ENCODE data around the gene SRPK2.

DNA sequence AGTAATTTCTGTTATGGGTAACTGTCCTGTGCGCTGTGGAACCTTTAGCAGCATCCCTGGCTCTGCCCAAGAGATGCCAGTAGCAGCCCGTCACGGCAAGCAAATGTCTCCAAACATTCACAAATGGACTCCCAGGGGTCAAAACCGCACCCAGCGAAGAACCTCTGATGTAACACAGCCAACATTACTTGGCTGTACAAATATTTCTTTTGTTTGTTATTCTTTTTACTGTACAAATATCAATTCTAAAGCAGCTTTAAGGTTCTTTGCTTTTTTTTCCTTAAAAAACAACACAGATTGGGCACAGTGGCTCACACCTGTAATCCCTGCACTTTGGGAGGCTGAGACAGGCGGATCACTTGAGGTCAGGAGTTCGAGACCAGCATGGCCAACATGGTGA is 192.2 kb downstream of the SRPK2 start:
- TF ChIP-seq POLR2A (IDR thresholded peaks at IDR 0.05), result no peak
- TF ChIP-seq, protein P1, sequence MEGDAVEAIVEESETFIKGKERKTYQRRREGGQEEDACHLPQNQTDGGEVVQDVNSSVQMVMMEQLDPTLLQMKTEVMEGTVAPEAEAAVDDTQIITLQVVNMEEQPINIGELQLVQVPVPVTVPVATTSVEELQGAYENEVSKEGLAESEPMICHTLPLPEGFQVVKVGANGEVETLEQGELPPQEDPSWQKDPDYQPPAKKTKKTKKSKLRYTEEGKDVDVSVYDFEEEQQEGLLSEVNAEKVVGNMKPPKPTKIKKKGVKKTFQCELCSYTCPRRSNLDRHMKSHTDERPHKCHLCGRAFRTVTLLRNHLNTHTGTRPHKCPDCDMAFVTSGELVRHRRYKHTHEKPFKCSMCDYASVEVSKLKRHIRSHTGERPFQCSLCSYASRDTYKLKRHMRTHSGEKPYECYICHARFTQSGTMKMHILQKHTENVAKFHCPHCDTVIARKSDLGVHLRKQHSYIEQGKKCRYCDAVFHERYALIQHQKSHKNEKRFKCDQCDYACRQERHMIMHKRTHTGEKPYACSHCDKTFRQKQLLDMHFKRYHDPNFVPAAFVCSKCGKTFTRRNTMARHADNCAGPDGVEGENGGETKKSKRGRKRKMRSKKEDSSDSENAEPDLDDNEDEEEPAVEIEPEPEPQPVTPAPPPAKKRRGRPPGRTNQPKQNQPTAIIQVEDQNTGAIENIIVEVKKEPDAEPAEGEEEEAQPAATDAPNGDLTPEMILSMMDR (IDR thresholded peaks at IDR 0.05), result no peak
